ENCODE measurements around the gene UXS1.

DNA sequence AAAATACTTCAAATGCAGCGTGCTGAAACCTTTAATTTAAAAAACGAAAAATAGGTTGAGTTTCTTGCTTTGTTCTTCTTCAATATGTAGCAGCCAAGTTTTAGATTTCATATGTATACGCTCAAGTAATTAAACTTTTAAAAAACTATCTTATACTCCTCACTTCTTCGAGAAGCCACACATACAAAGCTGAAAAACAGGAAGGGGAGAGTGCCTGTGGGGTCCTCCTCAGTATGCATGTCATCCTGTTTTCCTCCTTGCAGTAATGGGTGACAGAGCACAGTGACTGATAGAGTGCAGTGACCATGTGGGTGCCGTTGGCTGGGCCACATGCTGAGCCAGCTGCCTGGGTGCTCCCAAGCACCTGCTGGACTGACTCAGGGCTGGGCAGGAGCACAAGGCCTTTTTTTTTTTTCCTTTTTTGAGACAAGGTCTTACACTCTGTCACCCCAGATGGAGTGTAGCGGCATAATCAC lies 33.3 kb downstream of the UXS1 start:
- TF ChIP-seq, protein P1, sequence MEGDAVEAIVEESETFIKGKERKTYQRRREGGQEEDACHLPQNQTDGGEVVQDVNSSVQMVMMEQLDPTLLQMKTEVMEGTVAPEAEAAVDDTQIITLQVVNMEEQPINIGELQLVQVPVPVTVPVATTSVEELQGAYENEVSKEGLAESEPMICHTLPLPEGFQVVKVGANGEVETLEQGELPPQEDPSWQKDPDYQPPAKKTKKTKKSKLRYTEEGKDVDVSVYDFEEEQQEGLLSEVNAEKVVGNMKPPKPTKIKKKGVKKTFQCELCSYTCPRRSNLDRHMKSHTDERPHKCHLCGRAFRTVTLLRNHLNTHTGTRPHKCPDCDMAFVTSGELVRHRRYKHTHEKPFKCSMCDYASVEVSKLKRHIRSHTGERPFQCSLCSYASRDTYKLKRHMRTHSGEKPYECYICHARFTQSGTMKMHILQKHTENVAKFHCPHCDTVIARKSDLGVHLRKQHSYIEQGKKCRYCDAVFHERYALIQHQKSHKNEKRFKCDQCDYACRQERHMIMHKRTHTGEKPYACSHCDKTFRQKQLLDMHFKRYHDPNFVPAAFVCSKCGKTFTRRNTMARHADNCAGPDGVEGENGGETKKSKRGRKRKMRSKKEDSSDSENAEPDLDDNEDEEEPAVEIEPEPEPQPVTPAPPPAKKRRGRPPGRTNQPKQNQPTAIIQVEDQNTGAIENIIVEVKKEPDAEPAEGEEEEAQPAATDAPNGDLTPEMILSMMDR (conservative IDR thresholded peaks at IDR 0.05 in 1 of 2, IDR thresholded peaks at IDR 0.05 in 1 of 2; ENCODE audit: extremely low read depth in 1 of 2, insufficient read depth in 1 of 2, low read depth in 1 of 2, low read length in 2 of 2), result no peak
- no peak for TF ChIP-seq EZH2 (IDR thresholded peaks at IDR 0.05; ENCODE audit: borderline replicate concordance, low read length)

Measured in mammary epithelial cell (primary cell).